Naive thymus-derived CD4-positive, alpha-beta T cell (primary cell): ENCODE data around the gene ROR2. TPM values are rescaled to one million over a fixed set of nuclear protein-coding genes. Genes with fewer than 3 reads are reported as not detected.

Source experiments
- ATAC-seq: fragments of 150-1000 bp; cut with Tn5 transposase; 2 replicates; pipeline ENCODE4 v1.10.0; 2021; ENCODE audit warnings: mild to moderate bottlenecking, moderate library complexity
- CTCF ChIA-PET: fragments of 350-600 bp; sonication (Branson Sonifier 250); formaldehyde crosslinking; loops from one replicate; lab custom pipeline; 2021; ENCODE audit warnings: antibody characterized with exemption; lab: Charles Lee
- POLR2A ChIA-PET: fragments of 350-600 bp; sonication (Branson Sonifier 250); formaldehyde crosslinking; loops from one replicate; lab custom pipeline; 2021; ENCODE audit warnings: antibody characterized with exemption, inconsistent platforms; lab: Charles Lee
- DNase-seq, 9 donors: peaks; one replicate each; pipeline versions ENCODE4 v3.0.0 to v3.0.0-alpha.2; 2020 to 2022; ENCODE audit warnings: mixed read lengths in 1 of 9
- H3K27ac ChIP-seq: one replicate; pipeline ENCODE4 v1.7.0; 2013; ENCODE audit warnings: mild to moderate bottlenecking, low read depth, low read length, moderate library complexity
- H3K27me3 ChIP-seq, 2 donors: one replicate each; pipeline ENCODE4 v1.7.0; 2013; ENCODE audit warnings: low read length in 2 of 2, mild to moderate bottlenecking in 2 of 2, moderate library complexity in 2 of 2; ENCODE audit not compliant: control insufficient read depth in 2 of 2, insufficient read depth in 2 of 2
- H3K36me3 ChIP-seq, 3 experiments: 1 replicate in 2 of 3; 2 replicates in 1 of 3; pipeline ENCODE4 v1.7.0; 2013; ENCODE audit warnings: low read length in 3 of 3, mild to moderate bottlenecking in 3 of 3, moderate library complexity in 1 of 3; ENCODE audit not compliant: insufficient read depth in 3 of 3, control insufficient read depth in 2 of 3
- H3K4me1 ChIP-seq, 2 donors: one replicate each; pipeline ENCODE4 v1.7.0; 2013; ENCODE audit warnings: low read length in 2 of 2, mild to moderate bottlenecking in 2 of 2, moderate library complexity in 1 of 2; ENCODE audit not compliant: control insufficient read depth in 2 of 2, insufficient read depth in 2 of 2
- H3K4me3 ChIP-seq: 2 replicates; pipeline ENCODE4 v1.7.0; 2013; ENCODE audit warnings: mild to moderate bottlenecking, low read length
- H3K9me3 ChIP-seq, 3 experiments: 1 replicate in 2 of 3; 2 replicates in 1 of 3; pipeline ENCODE4 v1.7.0; 2013; ENCODE audit warnings: low read length in 3 of 3; ENCODE audit not compliant: control insufficient read depth in 2 of 3
- H3K27ac Mint-ChIP-seq, 9 donors: one replicate each; pipeline ENCODE4 v1.8.0; 2020 to 2022; ENCODE audit warnings: mixed read lengths in 9 of 9, mild to moderate bottlenecking in 8 of 9, moderate library complexity in 5 of 9, inconsistent platforms in 2 of 9
- H3K27me3 Mint-ChIP-seq, 5 donors: one replicate each; pipeline ENCODE4 v1.8.0; 2021 to 2022; ENCODE audit warnings: mixed read lengths in 5 of 5, mild to moderate bottlenecking in 1 of 5
- H3K36me3 Mint-ChIP-seq, 5 donors: one replicate each; pipeline ENCODE4 v1.8.0; 2020 to 2022; ENCODE audit warnings: mixed read lengths in 5 of 5, mild to moderate bottlenecking in 3 of 5, inconsistent platforms in 1 of 5
- H3K4me1 Mint-ChIP-seq, 7 donors: one replicate each; pipeline ENCODE4 v1.8.0; 2020 to 2022; ENCODE audit warnings: mixed read lengths in 7 of 7, mild to moderate bottlenecking in 3 of 7, inconsistent platforms in 1 of 7
- H3K4me3 Mint-ChIP-seq, 10 donors: one replicate each; pipeline ENCODE4 v1.8.0; 2020 to 2022; ENCODE audit warnings: mild to moderate bottlenecking in 10 of 10, mixed read lengths in 10 of 10, moderate library complexity in 6 of 10, inconsistent platforms in 2 of 10
- H3K9me3 Mint-ChIP-seq, 11 donors: one replicate each; pipeline ENCODE4 v1.8.0; 2020 to 2022; ENCODE audit warnings: mixed read lengths in 11 of 11, mild to moderate bottlenecking in 4 of 11, inconsistent platforms in 1 of 11, moderate library complexity in 1 of 11
- intact Hi-C, 2 donors: fragments of 100-400 bp; cut with micrococcal nuclease; formaldehyde crosslinking; loops; one replicate each; pipeline ENCODE4 v1.15.1; 2023
- polyA plus RNA-seq, 2 donors: library from polyadenylated mRNA; unstranded; fragments of 300-500 nt; fragmentation: Illumina TruSeq; gene quantifications; one replicate each; pipeline ENCODE4 v1.2.3, GENCODE V29; 2021
- total RNA-seq, 6 experiments: library from RNA in 5 of 6; stranded (reverse) in 5 of 6; gene quantifications; 1 replicate in 5 of 6; 2 replicates in 1 of 6; pipeline ENCODE4 v1.2.3 and lab custom pipeline; 2021 to 2026

ROR2 gene
- total and polyA plus RNA-seq, 7 experiments from 2014 or later = 0.48 to 2.1 TPM; not detected in 5

GRCh38 chr9:91837981-91838731 lies 111.9 kb downstream of the ROR2 start:
- no peaks in the 10 kb centered on the region for H3K9me3 ChIP-seq
- intact Hi-C loops = no loop called here
- H3K36me3 ChIP-seq = no peaks in the 10 kb centered on the region
- H3K27ac ChIP-seq = no peak overlapping the region
- Mint-ChIP-seq H3K27ac (no peak overlapping the region), H3K27me3 (peaks cover 6 to 60% (median 41%) of the 10 kb centered on the region in 5 donors), H3K4me1 (peaks cover 0 to 7% (median 0%) of the 10 kb centered on the region in 7 donors), H3K36me3 (no peaks in the 10 kb centered on the region), H3K9me3 (peaks cover 0 to 3% (median 0%) of the 10 kb centered on the region in 11 donors), H3K4me3 (no peak overlapping the region)
- H3K27me3 ChIP-seq = no peaks in the 10 kb centered on the region
- DNase-seq = no peak
- H3K4me3 ChIP-seq = no peak overlapping the region
- ChIA-PET CTCF (no interaction called here), POLR2A (no interaction called here)
- ATAC-seq = no peak
- no peaks in the 10 kb centered on the region for H3K4me1 ChIP-seq

DNA sequence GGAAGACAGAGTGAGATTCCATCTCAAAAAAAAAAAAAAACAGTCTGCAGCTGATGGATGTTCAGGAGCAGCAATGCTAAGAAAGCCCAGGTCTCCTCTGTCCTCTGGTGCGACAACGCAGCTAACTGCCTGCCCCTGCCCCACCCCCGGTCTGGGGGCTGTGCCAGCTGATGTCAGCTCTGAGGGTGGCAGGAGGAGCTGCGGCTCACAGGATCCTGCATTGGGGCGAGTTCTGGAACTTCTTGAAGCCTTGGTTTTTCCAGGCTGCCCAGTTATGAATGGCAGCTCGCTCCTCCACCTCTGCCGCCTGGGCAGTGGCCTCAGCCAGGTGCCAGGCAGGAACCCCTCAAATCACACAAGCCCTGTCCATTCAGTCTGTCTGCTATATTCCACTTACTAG lies 113.5 kb downstream of the ROR2 start:
- POLR2A ChIA-PET = no interaction called here

GRCh38 chr9:91835632-91836031 lies 114.4 kb downstream of the ROR2 start:
- POLR2A ChIA-PET = no interaction called here

More for the DNA sequence above, 113.5 kb downstream of the ROR2 start:
- Histone ChIP-seq H3K36me3 (no peaks in the 10 kb centered on the region), H3K27me3 (no peaks in the 10 kb centered on the region), H3K27ac (no peak overlapping the region), H3K4me3 (no peak overlapping the region), H3K4me1 (no peaks in the 10 kb centered on the region), H3K9me3 (no peaks in the 10 kb centered on the region)
- Mint-ChIP-seq H3K4me1 (peaks cover 0 to 7% (median 0%) of the 10 kb centered on the region in 7 donors), H3K4me3 (no peak overlapping the region), H3K27me3 (peaks cover under 1 to 49% (median 30%) of the 10 kb centered on the region in 5 donors), H3K27ac (no peak overlapping the region), H3K9me3 (peaks cover 0 to 3% (median 0%) of the 10 kb centered on the region in 11 donors), H3K36me3 (no peaks in the 10 kb centered on the region)
- ATAC-seq (no peak), DNase-seq (no peak)
- intact Hi-C loops = no loop called here
- CTCF ChIA-PET = interaction anchor here (0.5 kb wide), 1 partner anchor 23 kb away, joined by 3 read pairs; no protein-coding TSS in a partner anchor

DNA sequence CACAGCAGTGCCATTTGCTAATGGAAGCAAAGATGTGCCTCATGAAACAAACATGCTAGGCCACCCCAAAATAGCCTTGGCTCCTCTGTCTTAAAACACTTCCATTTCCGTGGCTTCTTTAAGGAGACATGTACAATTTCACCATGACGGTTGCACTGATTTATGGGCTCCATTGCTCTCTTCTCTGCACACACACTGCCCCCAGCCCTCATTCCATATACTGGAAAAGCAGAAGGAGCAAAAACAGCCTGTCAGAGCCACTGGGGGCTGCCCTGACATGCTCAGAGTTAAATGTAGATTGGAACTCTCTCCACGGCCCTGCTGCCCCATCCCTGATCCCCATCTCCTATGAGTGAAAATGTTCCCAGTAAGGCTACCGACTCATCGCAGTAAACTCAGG lies 114.8 kb downstream of the ROR2 start:
- Histone ChIP-seq H3K36me3 (no peaks in the 10 kb centered on the region), H3K4me1 (no peaks in the 10 kb centered on the region), H3K4me3 (no peak overlapping the region), H3K9me3 (no peaks in the 10 kb centered on the region), H3K27me3 (no peaks in the 10 kb centered on the region), H3K27ac (no peak overlapping the region)
- DNase-seq = no peak
- H3K4me3 Mint-ChIP-seq = no peak overlapping the region
- H3K27ac Mint-ChIP-seq = no peak overlapping the region
- intact Hi-C loops = no loop called here
- no peak for ATAC-seq
- peaks cover 0 to 7% (median 0%) of the 10 kb centered on the region in 7 donors for H3K4me1 Mint-ChIP-seq
- ChIA-PET CTCF (no interaction called here), POLR2A (no interaction called here)
- H3K27me3 Mint-ChIP-seq = peaks cover under 1 to 36% (median 20%) of the 10 kb centered on the region in 5 donors
- H3K9me3 Mint-ChIP-seq = peaks cover 0 to 3% (median 0%) of the 10 kb centered on the region in 11 donors
- no peaks in the 10 kb centered on the region for H3K36me3 Mint-ChIP-seq

More at GRCh38 chr9:91835632-91836031, 114.4 kb downstream of the ROR2 start:
- H3K36me3 Mint-ChIP-seq = no peaks in the 10 kb centered on the region
- H3K4me1 Mint-ChIP-seq = peaks cover 0 to 7% (median 0%) of the 10 kb centered on the region in 7 donors
- Histone ChIP-seq H3K9me3 (no peaks in the 10 kb centered on the region), H3K27ac (no peak overlapping the region), H3K27me3 (no peaks in the 10 kb centered on the region), H3K36me3 (no peaks in the 10 kb centered on the region), H3K4me1 (no peaks in the 10 kb centered on the region), H3K4me3 (no peak overlapping the region)
- DNase-seq (no peak), ATAC-seq (no peak)
- CTCF ChIA-PET = no interaction called here
- peaks cover 0 to 40% (median 25%) of the 10 kb centered on the region in 5 donors for H3K27me3 Mint-ChIP-seq
- intact Hi-C loops = no loop called here
- no peak overlapping the region for H3K4me3 Mint-ChIP-seq
- no peak overlapping the region for H3K27ac Mint-ChIP-seq
- H3K9me3 Mint-ChIP-seq = peaks cover 0 to 3% (median 0%) of the 10 kb centered on the region in 11 donors

DNA sequence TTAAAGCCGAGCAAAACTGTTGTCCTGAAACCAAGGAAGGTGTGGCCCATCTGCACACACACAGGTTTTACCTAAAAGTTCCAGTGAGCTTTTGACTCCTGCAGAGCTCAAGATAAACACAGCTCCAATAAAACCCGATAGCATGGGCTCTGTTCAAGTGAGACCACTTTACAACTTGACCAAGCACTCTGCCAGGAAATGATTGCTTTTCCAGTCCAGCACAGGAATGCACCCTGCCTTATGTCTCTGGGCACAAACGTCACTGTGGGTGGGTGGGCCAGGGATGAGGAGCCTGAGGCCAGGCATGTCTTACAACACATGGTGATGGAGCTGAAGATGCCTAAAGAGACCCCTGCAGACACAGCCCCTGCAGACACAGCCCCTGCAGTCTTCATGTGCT lies 115.3 kb downstream of the ROR2 start:
- H3K36me3 Mint-ChIP-seq = no peaks in the 10 kb centered on the region
- H3K4me1 Mint-ChIP-seq = peaks cover 0 to 4% (median 0%) of the 10 kb centered on the region in 7 donors
- no peaks in the 10 kb centered on the region for H3K36me3 ChIP-seq
- intact Hi-C loops = no loop called here
- no peak overlapping the region for H3K27ac Mint-ChIP-seq
- H3K27ac ChIP-seq = no peak overlapping the region
- CTCF ChIA-PET = no interaction called here
- no peak for DNase-seq
- H3K4me1 ChIP-seq = no peaks in the 10 kb centered on the region
- no peaks in the 10 kb centered on the region for H3K27me3 ChIP-seq
- H3K27me3 Mint-ChIP-seq = peaks cover 3 to 33% (median 17%) of the 10 kb centered on the region in 5 donors
- H3K9me3 Mint-ChIP-seq = peaks cover 0 to 3% (median 0%) of the 10 kb centered on the region in 11 donors
- POLR2A ChIA-PET = no interaction called here
- no peak for ATAC-seq
- no peak overlapping the region for H3K4me3 Mint-ChIP-seq
- H3K4me3 ChIP-seq = no peak overlapping the region
- H3K9me3 ChIP-seq = no peaks in the 10 kb centered on the region

- intact Hi-C loops = no loop called here
- POLR2A ChIA-PET = no interaction called here
- Mint-ChIP-seq H3K9me3 (peaks cover 0 to 3% (median 0%) of the 10 kb centered on the region in 11 donors), H3K27me3 (peaks cover 3 to 31% (median 11%) of the 10 kb centered on the region in 5 donors), H3K4me3 (no peak overlapping the region), H3K27ac (no peak overlapping the region), H3K36me3 (no peaks in the 10 kb centered on the region), H3K4me1 (peaks cover 0 to 3% (median 0%) of the 10 kb centered on the region in 7 donors)
- Histone ChIP-seq H3K9me3 (no peaks in the 10 kb centered on the region), H3K4me3 (no peak overlapping the region), H3K4me1 (no peaks in the 10 kb centered on the region), H3K27ac (no peak overlapping the region), H3K36me3 (no peaks in the 10 kb centered on the region), H3K27me3 (no peaks in the 10 kb centered on the region)
- ATAC-seq = no peak
- CTCF ChIA-PET = no interaction called here
- no peak for DNase-seq
Measured at GRCh38 chr9:91833878-91834255, 116.2 kb downstream of the ROR2 start.
